ENCODE results near the gene COX4I1.
A peak's percentile ranks its signal among the peaks of the same experiment; 100 is the strongest.
"Not testable (repeated sequence)": the region's sequence is repeated elsewhere in the genome, so short reads cannot be mapped to it uniquely, and the experiment has no call there.

COX4I1 gene

GRCh38 chr16:85805442-85806045 lies 6.0 kb downstream of the COX4I1 start:
- DNase-seq = no peak

- DNase-seq = no peak
These were observed 7.0 kb downstream of the COX4I1 start for GRCh38 chr16:85806539-85806938.

GRCh38 chr16:85807340-85807739 lies 7.8 kb downstream of the COX4I1 start:
- DNase-seq = not testable (repeated sequence)

- not testable (repeated sequence) for DNase-seq
These were observed 8.6 kb downstream of the COX4I1 start for GRCh38 chr16:85808104-85808503.

GRCh38 chr16:85808926-85809325 lies 9.4 kb downstream of the COX4I1 start:
- DNase-seq = no peak

- no peak for DNase-seq
These were observed 10.2 kb downstream of the COX4I1 start for GRCh38 chr16:85809645-85810044.

- no peak for DNase-seq
These were observed 10.7 kb downstream of the COX4I1 start for GRCh38 chr16:85810097-85810741.

- no peak for DNase-seq
These were observed 11.2 kb downstream of the COX4I1 start for GRCh38 chr16:85810742-85811115.

- no peak for DNase-seq
These were observed 12.7 kb downstream of the COX4I1 start for GRCh38 chr16:85812031-85812807.

GRCh38 chr16:85812811-85813700 lies 13.6 kb downstream of the COX4I1 start:
- DNase-seq = no peak

GRCh38 chr16:85816159-85816558 lies 16.7 kb downstream of the COX4I1 start:
- DNase-seq = no peak

- not testable (repeated sequence) for DNase-seq
These were observed 17.7 kb downstream of the COX4I1 start for GRCh38 chr16:85817195-85817594.

GRCh38 chr16:85819245-85819644 lies 19.8 kb downstream of the COX4I1 start:
- DNase-seq = peak; percentile 84

- DNase-seq = no peak
These were observed 20.3 kb downstream of the COX4I1 start for GRCh38 chr16:85819771-85820170.

- DNase-seq = no peak
These were observed 21.3 kb downstream of the COX4I1 start for GRCh38 chr16:85820604-85821372.

- peak; percentile 71 for DNase-seq
These were observed 22.1 kb downstream of the COX4I1 start for GRCh38 chr16:85821390-85822135.

GRCh38 chr16:85822145-85822544 lies 22.6 kb downstream of the COX4I1 start:
- DNase-seq = no peak

- no peak for DNase-seq
These were observed 23.9 kb downstream of the COX4I1 start for GRCh38 chr16:85823328-85823920.

GRCh38 chr16:85824161-85825135 lies 25.0 kb downstream of the COX4I1 start:
- no peak for DNase-seq

GRCh38 chr16:85825326-85825725 lies 25.8 kb downstream of the COX4I1 start:
- no peak for DNase-seq
